ENCODE measurements around the gene OTX2.

The OTX2 gene

GRCh38 chr14:56810147-56810719, at the start of gene OTX2:
Gene OTX2 (minus strand): TSS chr14:56810479. CDS start chr14:56805456, 5,023 bp downstream.
- DNase-seq (ENCODE audit: low read depth in 2 of 3, low spot score in 1 of 3), result no peak

GRCh38 chr14:56858422-56858821, 48.1 kb upstream of the OTX2 start:
- no peak for DNase-seq (ENCODE audit: low read depth in 2 of 3, low spot score in 1 of 3)

GRCh38 chr14:56857216-56857615, 46.9 kb upstream of the OTX2 start:
- DNase-seq (ENCODE audit: low read depth in 2 of 3, low spot score in 1 of 3), result no peak

GRCh38 chr14:56855891-56856461, 45.7 kb upstream of the OTX2 start:
- no peak for DNase-seq (ENCODE audit: low read depth in 2 of 3, low spot score in 1 of 3)

- DNase-seq (ENCODE audit: low read depth in 2 of 3, low spot score in 1 of 3), result no peak
These were observed 44.0 kb upstream of the OTX2 start for GRCh38 chr14:56854325-56854724.

- no peak for DNase-seq (ENCODE audit: low read depth in 2 of 3, low spot score in 1 of 3)
These were observed 37.0 kb upstream of the OTX2 start for GRCh38 chr14:56846970-56847930.

GRCh38 chr14:56844406-56845002, 34.2 kb upstream of the OTX2 start:
- no peak for DNase-seq (ENCODE audit: low read depth in 2 of 3, low spot score in 1 of 3)

GRCh38 chr14:56841611-56842010, 31.3 kb upstream of the OTX2 start:
- no peak for DNase-seq (ENCODE audit: low read depth in 2 of 3, low spot score in 1 of 3)

- DNase-seq (ENCODE audit: low read depth in 2 of 3, low spot score in 1 of 3), result no peak
These were observed 29.9 kb upstream of the OTX2 start for GRCh38 chr14:56840221-56840620.

- DNase-seq (ENCODE audit: low read depth in 2 of 3, low spot score in 1 of 3), result no peak
These were observed 18.9 kb upstream of the OTX2 start for GRCh38 chr14:56829151-56829550.

GRCh38 chr14:56826214-56826613, 15.9 kb upstream of the OTX2 start:
- no peak for DNase-seq (ENCODE audit: low read depth in 2 of 3, low spot score in 1 of 3)

GRCh38 chr14:56821805-56822610, 11.7 kb upstream of the OTX2 start:
- DNase-seq (ENCODE audit: low read depth in 2 of 3, low spot score in 1 of 3), result no peak

GRCh38 chr14:56821177-56821576, 10.9 kb upstream of the OTX2 start:
- DNase-seq (ENCODE audit: low read depth in 2 of 3, low spot score in 1 of 3), result no peak

GRCh38 chr14:56817396-56817921, 7.2 kb upstream of the OTX2 start:
- DNase-seq (ENCODE audit: low read depth in 2 of 3, low spot score in 1 of 3), result no peak

- DNase-seq (ENCODE audit: low read depth in 2 of 3, low spot score in 1 of 3), result no peak
These were observed 6.5 kb upstream of the OTX2 start for GRCh38 chr14:56816574-56817391.

- no peak for DNase-seq (ENCODE audit: low read depth in 2 of 3, low spot score in 1 of 3)
These were observed 5.5 kb upstream of the OTX2 start for GRCh38 chr14:56815745-56816144.

- DNase-seq (ENCODE audit: low read depth in 2 of 3, low spot score in 1 of 3), result no peak
These were observed 4.9 kb upstream of the OTX2 start for GRCh38 chr14:56814969-56815700.

- DNase-seq (ENCODE audit: low read depth in 2 of 3, low spot score in 1 of 3), result no peak
These were observed 4.3 kb upstream of the OTX2 start for GRCh38 chr14:56814519-56814959.

- no peak for DNase-seq (ENCODE audit: low read depth in 2 of 3, low spot score in 1 of 3)
These were observed 2.9 kb upstream of the OTX2 start for GRCh38 chr14:56813143-56813551.

Measured in stimulated activated CD4-positive, alpha-beta T cell treated with anti-CD3 and anti-CD28 coated beads, Interleukin-12 subunit alpha, Interleukin-12 subunit beta, amount 100 ng/mL, for 48 hours (primary cell).